Caco-2 (cell line): ENCODE data around the gene OR6C76. TPM values are rescaled to one million over a fixed set of nuclear protein-coding genes. Genes with fewer than 3 reads are reported as not detected.

Experiments
- BruUV-seq: library from RNA; stranded (reverse); fragments of 400-500 nt; replicated peaks from 2 replicates; lab custom pipeline; 2021; lab: Mats Ljungman, UMichigan
- CTCF ChIA-PET: fragments of 300-600 bp; sonication (Branson Sonifier 250); formaldehyde crosslinking; loops from one replicate; lab custom pipeline; 2022; ENCODE audit warnings: antibody characterized with exemption; lab: Charles Lee
- POLR2A ChIA-PET: fragments of 300-600 bp; sonication (Branson Sonifier 250); formaldehyde crosslinking; loops from one replicate; lab custom pipeline; 2022; ENCODE audit warnings: antibody characterized with exemption; lab: Charles Lee
- DNase-seq, 2 experiments: peaks; one replicate each; pipeline versions ENCODE4 v3.0.0 to v3.0.0-alpha.2; 2020 to 2022
- H3K27me3 ChIP-seq: replicated peaks from 2 replicates; pipeline ENCODE4 v1.6.0; 2011; ENCODE audit warnings: low read length; ENCODE audit not compliant: control insufficient read depth, insufficient read depth
- H3K36me3 ChIP-seq: 2 replicates; pipeline ENCODE4 v1.5.1; 2011; ENCODE audit warnings: low read length; ENCODE audit not compliant: control insufficient read depth, insufficient read depth
- H3K4me1 ChIP-seq: fragments of 250-450 bp; sonication (Bioruptor Pico); 2 replicates; pipeline ENCODE4 v1.5.1; 2020; ENCODE audit warnings: mild to moderate bottlenecking
- H3K4me3 ChIP-seq: 2 replicates; pipeline ENCODE4 v1.5.1; 2011; ENCODE audit warnings: low read depth, mild to moderate bottlenecking, control low read depth, low read length
- H3K9me3 ChIP-seq: fragments of 250-450 bp; sonication (Bioruptor Pico); 2 replicates; pipeline ENCODE4 v1.5.1; 2020; ENCODE audit warnings: mild to moderate bottlenecking, moderate library complexity
- H3K27ac Mint-ChIP-seq: one replicate; pipeline ENCODE4 v1.8.0; 2022; ENCODE audit warnings: mixed read lengths; ENCODE audit not compliant: unreplicated experiment
- H3K27me3 Mint-ChIP-seq: one replicate; pipeline ENCODE4 v1.8.0; 2022; ENCODE audit warnings: mixed read lengths; ENCODE audit not compliant: insufficient read depth, unreplicated experiment
- H3K36me3 Mint-ChIP-seq: one replicate; pipeline ENCODE4 v1.8.0; 2022; ENCODE audit warnings: mild to moderate bottlenecking, mixed read lengths; ENCODE audit not compliant: insufficient read depth, unreplicated experiment
- H3K4me1 Mint-ChIP-seq: one replicate; pipeline ENCODE4 v1.8.0; 2022; ENCODE audit warnings: low read depth, mixed read lengths; ENCODE audit not compliant: unreplicated experiment
- H3K4me3 Mint-ChIP-seq: one replicate; pipeline ENCODE4 v1.8.0; 2022; ENCODE audit warnings: mild to moderate bottlenecking, moderate library complexity, mixed read lengths; ENCODE audit not compliant: unreplicated experiment
- H3K9me3 Mint-ChIP-seq: one replicate; pipeline ENCODE4 v1.8.0; 2022; ENCODE audit warnings: mixed read lengths; ENCODE audit not compliant: unreplicated experiment
- intact Hi-C: fragments of 100-400 bp; cut with micrococcal nuclease; formaldehyde crosslinking; loops from one replicate; pipeline ENCODE4 v1.10.0; 2022; ENCODE audit not compliant: unreplicated experiment
- total RNA-seq: library from RNA; stranded (reverse); gene quantifications from 2 replicates; pipeline ENCODE4 v1.2.3, GENCODE V29; 2022
- TF ChIP-seq, protein P1 (sequence below), 2 experiments: fragments of 200-600 bp in 1 of 2; IDR thresholded peaks; 1 replicate in 1 of 2; 2 replicates in 1 of 2; pipeline versions ENCODE4 v1.5.1 to v1.8.0; 2011 to 2022; ENCODE audit warnings: antibody characterized with exemption in 1 of 2, control low read depth in 1 of 2, inconsistent platforms in 1 of 2, low read depth in 1 of 2, low read length in 1 of 2, mild to moderate bottlenecking in 1 of 2, moderate library complexity in 1 of 2; ENCODE audit not compliant: insufficient read depth in 1 of 2, severe bottlenecking in 1 of 2, unreplicated experiment in 1 of 2

The OR6C76 gene
- total RNA-seq, 1 experiment from 2014 or later = not detected

- ChIA-PET POLR2A (no interaction called here), CTCF (interaction anchor here (0.6 kb wide), 1 partner anchor 285 kb away, joined by 3 read pairs; the partner anchor contains the start of gene CD63)
- Histone ChIP-seq H3K36me3 (no peaks in the 10 kb centered on the region), H3K9me3 (no peaks in the 10 kb centered on the region), H3K4me1 (no peaks in the 10 kb centered on the region), H3K4me3 (no peak within 1 kb of the TSS), H3K27me3 (no peaks in the 10 kb centered on the region)
- no TSS peak for BruUV-seq
- H3K27ac Mint-ChIP-seq = no peak within 1 kb of the TSS
- H3K36me3 Mint-ChIP-seq = no peaks in the 10 kb centered on the region
- H3K9me3 Mint-ChIP-seq = peaks cover 18% of the 10 kb centered on the region
- DNase-seq = no peak
- intact Hi-C loops = no loop called here
- TF ChIP-seq, protein P1, sequence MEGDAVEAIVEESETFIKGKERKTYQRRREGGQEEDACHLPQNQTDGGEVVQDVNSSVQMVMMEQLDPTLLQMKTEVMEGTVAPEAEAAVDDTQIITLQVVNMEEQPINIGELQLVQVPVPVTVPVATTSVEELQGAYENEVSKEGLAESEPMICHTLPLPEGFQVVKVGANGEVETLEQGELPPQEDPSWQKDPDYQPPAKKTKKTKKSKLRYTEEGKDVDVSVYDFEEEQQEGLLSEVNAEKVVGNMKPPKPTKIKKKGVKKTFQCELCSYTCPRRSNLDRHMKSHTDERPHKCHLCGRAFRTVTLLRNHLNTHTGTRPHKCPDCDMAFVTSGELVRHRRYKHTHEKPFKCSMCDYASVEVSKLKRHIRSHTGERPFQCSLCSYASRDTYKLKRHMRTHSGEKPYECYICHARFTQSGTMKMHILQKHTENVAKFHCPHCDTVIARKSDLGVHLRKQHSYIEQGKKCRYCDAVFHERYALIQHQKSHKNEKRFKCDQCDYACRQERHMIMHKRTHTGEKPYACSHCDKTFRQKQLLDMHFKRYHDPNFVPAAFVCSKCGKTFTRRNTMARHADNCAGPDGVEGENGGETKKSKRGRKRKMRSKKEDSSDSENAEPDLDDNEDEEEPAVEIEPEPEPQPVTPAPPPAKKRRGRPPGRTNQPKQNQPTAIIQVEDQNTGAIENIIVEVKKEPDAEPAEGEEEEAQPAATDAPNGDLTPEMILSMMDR (IDR thresholded peaks at IDR 0.05; ENCODE audit: insufficient read depth in 1 of 2, low read depth in 1 of 2, low read length in 1 of 2, severe bottlenecking in 1 of 2, unreplicated experiment in 1 of 2) = no peak
- no peaks in the 10 kb centered on the region for H3K27me3 Mint-ChIP-seq
- H3K4me1 Mint-ChIP-seq = peaks cover 8% of the 10 kb centered on the region
- no peak within 1 kb of the TSS for H3K4me3 Mint-ChIP-seq
Measured at GRCh38 chr12:55443776-55444175, 17.7 kb downstream of the OR6C76 start, which contains the start of gene OR6C2. TSS of gene OR6C2 (plus strand) at chr12:55444076. CDS start at chr12:55452214, 8,138 bp downstream.

GRCh38 chr12:55445357-55445756 is 19.3 kb downstream of the OR6C76 start:
- no peak for DNase-seq
- no peaks in the 10 kb centered on the region for H3K27me3 Mint-ChIP-seq
- POLR2A ChIA-PET = no interaction called here
- peaks cover 8% of the 10 kb centered on the region for H3K4me1 Mint-ChIP-seq
- peaks cover 6% of the 10 kb centered on the region for H3K9me3 Mint-ChIP-seq
- H3K36me3 Mint-ChIP-seq = no peaks in the 10 kb centered on the region
- TF ChIP-seq, protein P1 (IDR thresholded peaks at IDR 0.05; ENCODE audit: insufficient read depth in 1 of 2, low read depth in 1 of 2, low read length in 1 of 2, severe bottlenecking in 1 of 2, unreplicated experiment in 1 of 2) = no peak
- no TSS peak for BruUV-seq
- H3K27ac Mint-ChIP-seq = no peak overlapping the region
- intact Hi-C loops = no loop called here
- Histone ChIP-seq H3K36me3 (no peaks in the 10 kb centered on the region), H3K4me1 (no peaks in the 10 kb centered on the region), H3K4me3 (no peak overlapping the region), H3K9me3 (no peaks in the 10 kb centered on the region), H3K27me3 (no peaks in the 10 kb centered on the region)
- H3K4me3 Mint-ChIP-seq = no peak overlapping the region
- CTCF ChIA-PET = interaction anchor here (1.6 kb wide), 1 partner anchor 236 kb away, joined by 5 read pairs; a partner anchor contains a TSS

- Histone ChIP-seq H3K9me3 (no peaks in the 10 kb centered on the region), H3K27me3 (no peaks in the 10 kb centered on the region), H3K4me3 (no peak overlapping the region), H3K36me3 (no peaks in the 10 kb centered on the region), H3K4me1 (no peaks in the 10 kb centered on the region)
- Mint-ChIP-seq H3K36me3 (no peaks in the 10 kb centered on the region), H3K27ac (no peak overlapping the region), H3K27me3 (no peaks in the 10 kb centered on the region), H3K9me3 (no peaks in the 10 kb centered on the region), H3K4me1 (peaks cover 8% of the 10 kb centered on the region), H3K4me3 (no peak overlapping the region)
- POLR2A ChIA-PET = no interaction called here
- CTCF ChIA-PET = interaction anchor here (0.9 to 1.6 kb wide), 4 partner anchors 9 to 235 kb away, joined by 3 to 10 read pairs (median 6); a partner anchor contains a TSS
- DNase-seq = peak in 1 of 2 experiments; percentile 32
- intact Hi-C loops = loop anchor here (1.0 kb wide), 2 partner anchors 173 to 257 kb away; no protein-coding TSS in a partner anchor
- BruUV-seq = no TSS peak
- TF ChIP-seq, protein P1 (IDR thresholded peaks at IDR 0.05; ENCODE audit: insufficient read depth in 1 of 2, low read depth in 1 of 2, low read length in 1 of 2, severe bottlenecking in 1 of 2, unreplicated experiment in 1 of 2) = peak; percentile 25 to 51
Measured at GRCh38 chr12:55446326-55446725, 20.3 kb downstream of the OR6C76 start.
